HG02571 (cell line): ENCODE data around the gene MEST.
A peak's percentile ranks its signal among the peaks of the same experiment; 100 is the strongest.
"Not testable (repeated sequence)": the region's sequence is repeated elsewhere in the genome, so short reads cannot be mapped to it uniquely, and the experiment has no call there.

ENCODE experiments used
- ATAC-seq: cut with Tn5 transposase; IDR thresholded peaks from one replicate; pipeline ENCODE4 v1.9.1; 2021; ENCODE audit warnings: mild to moderate bottlenecking, moderate library complexity; ENCODE audit not compliant: unreplicated experiment

Gene MEST

DNA sequence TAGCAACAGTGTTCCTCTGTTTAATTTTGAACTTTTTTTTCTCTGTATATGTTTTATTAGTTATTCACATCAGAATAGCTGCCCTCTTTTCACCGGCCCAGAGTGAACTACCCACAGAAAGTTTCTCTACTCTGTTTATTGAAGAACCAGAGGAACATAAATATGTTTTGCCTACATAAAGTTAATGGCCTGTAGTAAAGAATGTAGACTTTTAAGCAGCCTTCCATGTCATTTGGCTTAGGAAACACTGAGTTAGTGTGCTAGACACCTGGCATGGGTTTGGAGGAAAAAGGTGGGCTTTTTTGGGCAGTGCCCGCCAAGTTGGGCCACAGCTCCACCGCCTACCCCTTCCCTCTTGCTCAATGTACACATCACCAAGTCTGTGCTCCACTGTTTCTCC, 8.9 kb upstream of the MEST start:
- no peak for ATAC-seq

GRCh38 chr7:130485734-130486113, 6.2 kb upstream of the MEST start:
- no peak for ATAC-seq

DNA sequence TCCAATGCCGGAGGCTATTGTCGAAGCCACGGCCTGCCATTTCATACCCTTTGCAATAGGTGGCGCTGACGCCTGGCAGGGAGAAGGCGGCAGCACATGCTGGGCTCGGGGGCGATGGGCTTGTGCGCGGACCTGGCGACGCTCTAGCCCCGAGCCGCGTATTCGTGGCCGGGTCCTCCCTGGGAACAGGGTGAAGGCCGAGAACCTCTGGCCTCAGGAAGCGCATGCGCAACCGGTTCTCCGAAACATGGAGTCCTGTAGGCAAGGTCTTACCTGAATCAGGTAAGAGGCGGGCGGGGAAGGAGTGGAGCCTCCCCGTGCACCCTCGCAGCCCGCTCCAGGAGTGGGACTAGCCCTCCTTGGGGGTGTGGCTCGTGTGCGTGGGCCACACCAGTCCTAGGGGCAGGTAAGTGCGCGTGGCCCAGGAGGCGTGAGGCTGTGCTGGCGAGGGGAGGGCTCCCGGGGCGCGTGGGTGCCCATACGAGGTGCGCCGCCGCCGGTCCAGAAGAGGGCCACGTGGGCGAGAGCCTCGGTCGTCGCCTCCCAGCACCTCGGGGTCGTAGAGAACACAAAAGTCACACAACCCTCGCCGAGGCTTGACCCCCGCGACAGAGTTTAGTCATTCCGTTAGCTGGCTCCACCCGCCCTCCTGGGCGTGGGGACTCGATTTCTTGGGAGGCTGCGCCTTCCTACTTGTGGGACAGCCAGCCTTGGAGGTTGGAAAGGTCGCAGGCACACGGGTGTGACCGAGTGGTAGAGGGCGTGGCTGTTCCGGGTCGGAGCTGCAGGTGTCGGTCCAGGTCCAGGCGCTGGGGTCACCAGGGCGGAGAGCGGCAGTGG, 5.6 kb upstream of the MEST start:
- ATAC-seq = peak; percentile 47

GRCh38 chr7:130486954-130487436, 4.9 kb upstream of the MEST start:
- no peak for ATAC-seq

DNA sequence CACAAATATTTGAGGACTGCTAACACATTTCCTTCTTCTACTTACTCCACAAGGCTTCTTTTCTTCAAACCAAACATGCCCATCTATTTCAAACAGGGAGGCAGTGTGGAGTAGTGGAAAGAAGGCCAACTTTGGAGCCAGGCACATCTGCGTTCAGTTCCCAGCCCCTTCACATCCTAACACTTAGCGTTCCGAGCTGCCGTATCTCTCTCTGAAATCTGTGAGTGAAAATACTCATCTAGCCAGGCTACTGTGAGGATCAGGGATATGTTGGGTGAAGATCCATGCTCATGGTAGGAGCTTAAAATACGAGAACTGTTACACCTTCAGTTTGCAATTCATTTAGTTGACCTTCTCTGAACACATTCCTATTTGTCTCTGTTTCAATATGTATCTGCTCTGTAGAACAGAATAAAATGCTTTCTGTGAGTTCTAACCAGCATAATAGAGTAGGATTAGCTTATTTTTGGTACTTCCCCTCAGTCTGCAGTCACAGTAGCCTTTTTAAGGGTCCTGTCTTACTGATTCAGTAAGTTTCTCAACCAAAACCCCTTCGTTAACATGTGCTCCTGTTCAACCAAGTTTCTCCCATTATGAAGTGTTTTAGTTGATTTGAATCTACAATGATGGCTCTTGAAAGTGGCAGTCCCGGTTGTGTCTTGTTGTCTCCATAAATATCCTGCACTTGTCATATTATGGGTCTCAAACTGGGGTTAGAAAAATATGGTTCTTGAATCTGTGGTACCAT, 3.3 kb upstream of the MEST start:
- ATAC-seq = no peak

- ATAC-seq = no peak
Observed at GRCh38 chr7:130489140-130489983, 2.5 kb upstream of the MEST start.

DNA sequence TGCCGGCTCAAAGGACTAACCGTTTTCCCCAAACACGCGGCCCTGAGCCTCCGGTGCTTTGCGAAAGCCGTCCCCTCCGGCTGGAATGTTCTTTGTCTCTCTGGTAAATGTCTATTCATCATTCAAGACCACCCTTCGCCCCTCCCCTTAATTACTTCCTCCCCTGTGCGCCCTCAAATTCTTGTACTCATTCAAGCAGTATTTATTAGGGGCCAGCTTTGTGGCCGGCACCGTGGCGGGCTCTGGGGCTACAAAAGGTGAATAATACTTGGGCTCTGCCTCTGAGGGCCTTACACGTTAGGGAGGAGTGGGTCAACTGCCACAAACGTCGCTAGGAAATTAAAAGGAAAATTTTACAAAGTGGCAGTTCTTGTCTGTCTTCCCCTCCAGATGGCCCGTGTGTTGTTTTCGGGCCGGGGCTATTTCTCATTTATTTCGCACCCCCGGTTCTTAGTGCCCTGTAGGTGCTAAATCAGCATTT, 1.5 kb upstream of the MEST start:
- no peak for ATAC-seq

- no peak for ATAC-seq
Observed at GRCh38 chr7:130490888-130491804, 739 bp upstream of the MEST start.

- no peak for ATAC-seq
Observed at GRCh38 chr7:130492523-130493274, 814 bp downstream of the MEST start.

- no peak for ATAC-seq
Observed at GRCh38 chr7:130493275-130493873, 1.5 kb downstream of the MEST start.

- no peak for ATAC-seq
Observed at GRCh38 chr7:130494431-130494858, 2.6 kb downstream of the MEST start.

GRCh38 chr7:130500463-130500862, 8.6 kb downstream of the MEST start:
- ATAC-seq = no peak

DNA sequence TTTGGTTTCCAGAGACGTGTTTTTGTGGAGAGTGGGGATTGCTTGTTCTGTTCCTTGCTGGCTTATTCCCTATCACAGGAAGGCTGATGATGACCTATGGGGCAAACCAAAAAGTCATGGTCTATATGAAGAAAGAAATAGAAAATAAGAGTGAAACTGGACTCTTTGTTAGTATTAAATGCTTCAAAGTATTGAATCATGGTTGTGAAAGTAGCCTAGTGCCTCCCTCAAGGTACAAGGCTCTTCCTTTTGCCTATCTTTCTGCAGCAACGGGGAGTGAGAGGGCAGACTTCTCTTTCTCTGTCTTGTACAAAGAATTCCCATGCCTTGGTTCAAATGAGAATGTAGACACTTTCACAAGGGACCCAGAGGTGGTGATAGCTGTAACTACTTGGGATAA, 9.0 kb downstream of the MEST start:
- no peak for ATAC-seq

GRCh38 chr7:130505753-130506152, 13.9 kb downstream of the MEST start:
- no peak for ATAC-seq

GRCh38 chr7:130506358-130506757, 14.5 kb downstream of the MEST start:
- ATAC-seq = no peak

- ATAC-seq = not testable (repeated sequence)
Observed at GRCh38 chr7:130512038-130512437, 20.2 kb downstream of the MEST start.

DNA sequence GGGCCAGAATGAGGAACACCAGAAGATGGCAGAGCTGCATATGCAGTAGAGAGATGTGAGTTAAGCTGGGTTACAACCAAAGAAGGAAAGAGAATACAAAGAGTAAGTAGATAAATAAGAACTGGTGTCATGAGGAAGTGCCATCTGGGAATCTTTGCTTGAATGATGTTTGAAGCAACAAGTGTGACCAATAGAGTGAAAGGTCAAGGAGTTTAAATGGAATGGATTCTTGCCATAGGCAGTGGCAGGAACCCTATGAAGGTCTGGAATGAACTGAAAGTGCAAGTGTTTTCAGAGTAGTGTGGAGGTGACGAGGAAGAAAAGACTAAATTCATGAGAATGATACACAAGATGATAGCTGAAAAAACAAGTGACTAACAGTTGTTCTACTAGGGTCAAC, 21.6 kb downstream of the MEST start:
- no peak for ATAC-seq

DNA sequence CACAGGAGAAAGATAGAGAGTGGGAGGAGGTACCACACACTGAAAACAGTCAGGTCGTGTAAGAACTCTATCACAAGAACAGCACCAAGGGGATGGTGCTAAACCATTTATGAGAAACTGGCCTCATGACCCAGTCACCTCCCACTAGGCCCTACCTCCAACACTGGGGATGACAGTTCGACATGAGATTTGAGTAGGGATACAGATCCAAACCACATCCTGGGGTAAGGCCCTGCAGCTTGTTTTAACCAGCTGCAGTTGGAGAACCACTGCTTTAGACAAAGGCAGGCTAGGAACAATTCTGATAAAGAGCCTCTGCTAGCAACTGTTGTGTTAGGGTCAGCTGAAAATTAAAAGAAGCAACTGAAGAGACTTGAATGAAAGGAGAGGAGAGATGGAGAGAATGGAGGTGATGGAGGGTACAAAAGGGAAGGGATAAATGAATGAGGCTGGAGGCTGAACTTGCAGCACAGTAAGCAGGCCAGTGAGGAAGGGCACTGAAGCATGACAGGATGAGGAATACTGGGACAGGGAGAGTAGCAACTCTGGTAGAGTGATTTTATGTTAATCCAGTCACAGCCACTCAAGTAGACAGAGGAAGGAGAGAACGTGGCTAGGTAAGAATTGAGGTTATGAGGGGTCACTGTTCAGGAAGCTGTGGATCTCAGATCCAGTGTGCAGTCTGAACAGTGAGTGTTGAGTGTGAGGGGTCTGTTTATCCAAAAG, 23.6 kb downstream of the MEST start:
- ATAC-seq = no peak
